ENCODE measurements around the gene IL6R. TPM values are rescaled to one million over a fixed set of nuclear protein-coding genes. Genes with fewer than 3 reads are reported as not detected.

The IL6R gene
- total and polyA plus RNA-seq, 2 donors = 6.5 to 8.1 TPM

DNA sequence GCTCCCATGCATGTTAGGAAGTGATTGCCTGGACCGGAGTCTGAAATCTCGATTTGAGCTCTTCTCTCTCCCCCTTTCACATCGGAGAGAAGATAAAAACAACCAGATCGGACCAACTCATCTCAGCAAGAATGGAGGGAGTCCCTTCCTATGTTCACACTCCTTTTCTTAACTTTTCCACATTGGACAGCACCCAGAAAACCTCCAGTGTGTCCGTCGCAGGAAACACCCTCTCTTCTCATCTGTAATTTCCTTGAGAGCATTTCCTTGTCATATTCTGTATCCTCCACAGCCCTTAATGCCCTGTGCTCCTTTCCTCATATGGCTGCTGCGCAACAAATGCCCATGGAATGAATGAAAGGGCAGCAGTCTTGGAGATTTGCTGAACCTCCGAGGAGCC is 95.4 kb downstream of the IL6R start:
- 67% methylated on average over 8 of the region's 8 CpGs for WGBS
- Histone ChIP-seq H3K4me1 (ENCODE audit: insufficient read depth) (peaks cover 2% of the 10 kb centered on the region), H3K4me3 (ENCODE audit: low read depth, low read length) (peak overlapping the region; percentile 23), H3K36me3 (ENCODE audit: insufficient read depth) (no peaks in the 10 kb centered on the region), H3K27ac (ENCODE audit: low read depth) (no peak overlapping the region)
- no peak for DNase-seq (ENCODE audit: extremely low spot score)

DNA sequence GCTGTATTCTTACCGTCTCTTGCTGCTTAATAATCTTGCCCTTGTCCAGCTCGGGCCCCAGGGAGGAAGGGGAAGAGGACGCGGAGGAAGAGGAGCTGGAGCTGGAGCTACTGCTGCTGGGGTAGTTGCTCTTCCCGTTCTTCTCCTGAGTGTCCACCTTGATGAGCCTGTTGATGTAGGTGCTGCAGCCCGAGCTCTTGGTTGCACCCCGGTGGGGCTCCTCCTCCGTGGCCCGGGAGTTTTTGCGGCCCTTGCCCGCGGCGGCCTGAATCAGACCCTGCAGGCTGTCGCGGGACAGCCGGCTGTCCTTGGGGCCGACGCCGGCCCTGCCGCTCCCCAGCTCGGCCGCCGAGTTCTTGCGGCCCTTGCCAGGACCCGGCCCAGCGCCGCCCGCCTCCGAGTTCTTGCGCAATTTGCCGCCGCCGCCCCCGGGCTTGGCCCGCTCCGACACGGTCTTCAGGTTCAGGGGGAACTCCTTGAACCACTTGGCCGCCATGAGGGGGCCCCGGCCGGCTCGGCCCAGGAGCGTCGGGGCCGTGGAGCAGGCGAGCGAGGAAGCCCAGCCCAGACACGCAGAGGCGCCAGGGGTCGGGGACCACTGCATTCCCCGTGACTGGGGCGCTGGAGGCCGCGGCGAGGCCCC is 96.4 kb downstream of the IL6R start:
- Histone ChIP-seq H3K4me1 (ENCODE audit: insufficient read depth) (peaks cover 2% of the 10 kb centered on the region), H3K4me3 (ENCODE audit: low read depth, low read length) (peak overlapping the region; percentile 36), H3K36me3 (ENCODE audit: insufficient read depth) (no peaks in the 10 kb centered on the region), H3K27ac (ENCODE audit: low read depth) (peak overlapping the region; percentile 6)
- DNase-seq (ENCODE audit: extremely low spot score) = no peak
- 2% methylated on average over 54 of the region's 54 CpGs for WGBS

DNA sequence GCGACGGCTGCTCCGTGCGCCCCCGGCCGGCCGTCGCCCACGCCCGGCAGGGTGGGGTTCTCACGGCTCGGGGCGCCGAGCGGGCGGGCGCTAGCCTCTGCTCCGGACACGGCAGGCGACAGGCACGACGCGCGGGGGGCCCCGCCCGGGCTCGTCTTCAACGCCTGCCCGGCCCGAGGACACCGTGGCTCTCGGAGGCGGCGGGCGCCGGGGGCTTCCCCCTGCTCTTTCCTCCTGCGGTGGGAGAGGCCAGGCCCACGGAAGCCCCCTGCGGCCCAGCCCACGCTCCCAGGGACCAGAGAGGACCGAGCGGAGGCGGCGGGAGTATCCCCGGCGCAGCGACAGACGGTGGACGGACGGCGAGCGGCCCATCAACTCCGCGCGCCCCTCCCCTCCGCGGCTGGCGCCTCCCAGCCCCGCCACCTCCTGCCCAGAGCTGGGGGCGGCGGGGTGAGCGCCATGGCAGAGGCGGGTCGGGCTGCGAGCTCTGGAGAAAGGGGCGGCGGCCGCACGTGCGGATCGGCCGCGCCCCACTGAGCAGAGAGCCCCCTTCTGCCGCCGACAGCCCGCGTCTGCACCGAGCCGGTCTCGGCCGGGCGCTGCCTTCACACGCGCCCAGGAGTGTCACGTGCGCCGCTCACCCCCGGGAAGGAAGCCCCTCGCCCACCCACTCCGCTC is 97.1 kb downstream of the IL6R start, which contains the start of the genes SHE and TDRD10:
Gene SHE, minus strand, starts transcription at position 347 of the 678 bp plus-strand sequence. CDS start 386 bp downstream, outside the sequence.
Gene TDRD10, plus strand, starts transcription at position 154 of the 678 bp plus-strand sequence. CDS start 4,685 bp downstream, outside the sequence.
- Histone ChIP-seq H3K4me3 (ENCODE audit: low read depth, low read length) (peak within 1 kb of the TSS; percentile 36), H3K27ac (ENCODE audit: low read depth) (peak within 1 kb of the TSS; percentile 6), H3K36me3 (ENCODE audit: insufficient read depth) (no peaks in the 10 kb centered on the region), H3K4me1 (ENCODE audit: insufficient read depth) (peaks cover 2% of the 10 kb centered on the region)
- DNase-seq (ENCODE audit: extremely low spot score) = no peak
- 2% methylated on average over 89 of the region's 90 CpGs for WGBS

DNA sequence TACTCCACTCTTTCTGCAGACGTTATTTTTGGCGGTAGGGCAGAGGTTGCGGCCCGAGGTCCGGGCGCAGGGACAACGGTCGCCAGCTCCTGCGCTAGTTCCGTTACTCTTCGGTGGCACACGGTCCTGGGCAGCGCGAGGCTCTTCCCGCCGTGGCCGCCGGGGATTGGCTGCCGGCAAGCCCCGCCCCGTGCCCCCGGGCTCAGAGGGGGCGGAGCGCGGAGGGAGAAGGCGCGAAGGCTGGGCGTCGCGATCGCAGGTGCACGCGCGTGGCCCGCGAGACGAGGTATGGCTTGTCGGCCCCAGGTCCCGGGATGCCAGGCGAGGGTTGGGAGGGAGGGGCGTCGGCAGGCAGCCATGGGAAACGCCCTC is 97.6 kb downstream of the IL6R start:
- H3K4me1 ChIP-seq (ENCODE audit: insufficient read depth) = peaks cover 2% of the 10 kb centered on the region
- H3K4me3 ChIP-seq (ENCODE audit: low read depth, low read length) = peak overlapping the region; percentile 36
- WGBS = 13% methylated on average over 43 of the region's 43 CpGs
- no peak overlapping the region for H3K27ac ChIP-seq (ENCODE audit: low read depth)
- no peaks in the 10 kb centered on the region for H3K36me3 ChIP-seq (ENCODE audit: insufficient read depth)
- no peak for DNase-seq (ENCODE audit: extremely low spot score)

DNA sequence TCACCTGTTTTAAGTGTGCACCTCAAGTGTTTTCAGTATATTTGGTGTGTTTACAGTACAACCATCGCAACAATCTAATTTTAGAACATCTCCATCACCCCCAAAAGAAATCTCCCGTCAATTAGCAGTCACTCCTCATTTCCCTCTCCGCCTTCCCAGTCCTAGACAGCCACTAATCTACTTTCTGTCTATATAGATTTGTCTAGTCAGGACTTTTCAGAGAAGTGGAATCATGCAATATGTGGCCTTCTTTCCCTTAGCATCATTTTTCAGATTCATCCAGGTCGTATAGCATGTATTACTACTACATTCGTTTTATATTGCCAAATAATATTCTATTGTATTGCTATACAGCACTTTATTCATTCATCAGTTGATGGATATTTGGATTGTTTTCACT is 98.8 kb downstream of the IL6R start:
- H3K27ac ChIP-seq (ENCODE audit: low read depth) = no peak overlapping the region
- 80% methylated on average over 5 of the region's 5 CpGs for WGBS
- H3K36me3 ChIP-seq (ENCODE audit: insufficient read depth) = no peaks in the 10 kb centered on the region
- no peak overlapping the region for H3K4me3 ChIP-seq (ENCODE audit: low read depth, low read length)
- no peak for DNase-seq (ENCODE audit: extremely low spot score)
- peaks cover 2% of the 10 kb centered on the region for H3K4me1 ChIP-seq (ENCODE audit: insufficient read depth)

DNA sequence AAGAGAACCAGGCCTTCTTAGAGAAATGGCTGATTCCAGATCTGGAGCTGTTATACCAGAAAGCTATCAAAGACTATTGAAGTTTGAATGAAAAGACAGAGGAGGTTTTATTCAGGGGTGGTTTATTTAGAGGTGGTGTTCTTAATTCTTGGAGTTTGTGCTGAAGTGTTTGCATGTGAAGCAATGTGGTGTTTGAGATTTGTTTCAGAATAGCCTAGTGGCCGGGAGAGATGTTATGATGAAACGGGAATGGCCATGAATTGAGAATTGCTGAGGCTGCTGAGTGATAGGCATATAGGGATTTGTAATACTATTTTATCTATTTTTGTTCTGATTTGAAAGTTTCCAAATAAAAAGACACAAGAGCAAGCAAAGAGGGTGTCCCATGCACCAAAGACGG is 107.6 kb downstream of the IL6R start:
- 77% methylated on average over 3 of the region's 3 CpGs for WGBS
- H3K36me3 ChIP-seq (ENCODE audit: insufficient read depth) = no peaks in the 10 kb centered on the region
- H3K4me1 ChIP-seq (ENCODE audit: insufficient read depth) = no peaks in the 10 kb centered on the region
- H3K4me3 ChIP-seq (ENCODE audit: low read depth, low read length) = no peak overlapping the region
- DNase-seq (ENCODE audit: extremely low spot score) = no peak
- H3K27ac ChIP-seq (ENCODE audit: low read depth) = no peak overlapping the region

DNA sequence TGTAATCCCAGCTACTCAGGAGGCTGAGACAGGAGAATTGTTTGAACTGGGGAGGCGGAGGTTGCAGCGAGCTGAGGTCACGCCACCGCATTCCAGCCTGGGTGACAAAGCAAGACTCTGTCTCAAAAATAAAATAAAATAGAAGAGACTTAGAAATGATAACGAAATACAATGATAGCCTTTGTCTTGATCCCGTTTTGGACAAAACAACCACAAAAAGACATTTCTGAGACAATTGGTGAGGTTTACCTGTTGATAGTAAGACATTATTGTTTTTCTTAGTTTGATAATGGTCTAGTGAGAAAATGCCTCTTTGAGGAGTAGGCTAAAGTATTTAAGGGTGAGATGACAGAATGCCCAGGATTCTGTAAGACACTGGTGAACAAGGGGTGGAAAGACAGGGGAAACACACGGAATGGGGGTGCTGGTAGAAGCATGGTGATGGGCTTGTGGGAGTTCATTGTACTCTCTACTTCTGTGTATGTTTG is 109.0 kb downstream of the IL6R start:
- 83% methylated on average over 7 of the region's 7 CpGs for WGBS
- DNase-seq (ENCODE audit: extremely low spot score) = no peak
- Histone ChIP-seq H3K4me3 (ENCODE audit: low read depth, low read length) (no peak overlapping the region), H3K4me1 (ENCODE audit: insufficient read depth) (no peaks in the 10 kb centered on the region), H3K36me3 (ENCODE audit: insufficient read depth) (no peaks in the 10 kb centered on the region), H3K27ac (ENCODE audit: low read depth) (no peak overlapping the region)

DNA sequence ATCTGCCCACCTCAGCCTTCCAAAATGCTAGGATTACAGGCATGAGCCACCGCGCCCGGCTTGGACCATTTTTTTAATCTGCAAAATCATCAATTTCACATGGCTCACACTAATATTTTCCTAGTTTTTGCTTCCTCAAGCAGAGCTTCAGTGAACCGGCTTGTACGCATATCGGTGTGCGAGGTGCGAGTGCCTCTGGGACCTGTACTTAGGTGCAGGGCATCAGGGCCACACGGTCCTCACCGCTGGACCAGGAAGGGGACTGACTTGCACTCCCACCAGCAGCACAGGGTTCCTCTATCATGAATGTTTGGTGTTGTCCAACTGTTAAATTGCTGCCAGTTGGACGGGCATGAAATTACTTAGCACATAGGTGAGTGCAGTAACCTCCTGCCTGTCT is 112.5 kb downstream of the IL6R start:
- no peak for DNase-seq (ENCODE audit: extremely low spot score)
- Histone ChIP-seq H3K4me1 (ENCODE audit: insufficient read depth) (no peaks in the 10 kb centered on the region), H3K36me3 (ENCODE audit: insufficient read depth) (no peaks in the 10 kb centered on the region), H3K27ac (ENCODE audit: low read depth) (no peak overlapping the region), H3K4me3 (ENCODE audit: low read depth, low read length) (no peak overlapping the region)
- WGBS = 91% methylated on average over 11 of the region's 11 CpGs

Other genes starting within 250 kb of the IL6R start
- 180 TPM for gene TPM3, start 213.2 kb upstream of the IL6R start, total RNA-seq
- 145 TPM for gene TPM3, start 213.2 kb upstream of the IL6R start, polyA plus RNA-seq
- not detected for gene CFAP141, start 199.0 kb upstream of the IL6R start, total RNA-seq
- not detected for gene CFAP141, start 199.0 kb upstream of the IL6R start, polyA plus RNA-seq
- gene UBAP2L, start 184.4 kb upstream of the IL6R start, total RNA-seq = 74.7 TPM
- gene UBAP2L, start 184.4 kb upstream of the IL6R start, polyA plus RNA-seq = 91.2 TPM
- gene HAX1, start 132.7 kb upstream of the IL6R start, total RNA-seq = 50.7 TPM
- 90.7 TPM for gene HAX1, start 132.7 kb upstream of the IL6R start, polyA plus RNA-seq
- not detected for gene AQP10, start 84.2 kb upstream of the IL6R start, total RNA-seq
- 0.05 TPM for gene AQP10, start 84.2 kb upstream of the IL6R start, polyA plus RNA-seq
- 42.2 TPM for gene ATP8B2, start 79.8 kb upstream of the IL6R start, total RNA-seq
- gene ATP8B2, start 79.8 kb upstream of the IL6R start, polyA plus RNA-seq = 45.4 TPM
- 1.4 TPM for gene TDRD10, start 96.9 kb downstream of the IL6R start, total RNA-seq
- 4.1 TPM for gene TDRD10, start 96.9 kb downstream of the IL6R start, polyA plus RNA-seq
- gene SHE, start 97.1 kb downstream of the IL6R start, total RNA-seq = 17.7 TPM
- gene SHE, start 97.1 kb downstream of the IL6R start, polyA plus RNA-seq = 15.3 TPM
- gene UBE2Q1, start 153.3 kb downstream of the IL6R start, total RNA-seq = 12.7 TPM
- 39.1 TPM for gene UBE2Q1, start 153.3 kb downstream of the IL6R start, polyA plus RNA-seq
- gene CHRNB2, start 162.4 kb downstream of the IL6R start, total RNA-seq = 0.21 TPM
- gene CHRNB2, start 162.4 kb downstream of the IL6R start, polyA plus RNA-seq = 0.33 TPM
- 72.1 TPM for gene ADAR, start 202.8 kb downstream of the IL6R start, total RNA-seq
- 59.1 TPM for gene ADAR, start 202.8 kb downstream of the IL6R start, polyA plus RNA-seq